K562 (cell line): ENCODE measurements around the gene CXCR2. TPM values are rescaled to one million over a fixed set of nuclear protein-coding genes. Genes with fewer than 3 reads are reported as not detected.

Experiments
- ATAC-seq: fragments of 200-7000 bp; cut with Tn5 transposase; 3 replicates; pipeline ENCODE4 v1.9.1; 2020; ENCODE audit warnings: moderate library complexity
- BruUV-seq: library from RNA; stranded (reverse); fragments of 400-500 nt; replicated peaks from 2 replicates; lab custom pipeline; 2021; lab: Mats Ljungman, UMichigan
- CTCF ChIA-PET: fragments of 300-600 bp; formaldehyde crosslinking; extraction: SDS; loops from one replicate; lab custom pipeline; 2021; ENCODE audit warnings: low intra/inter-chr PET ratio; lab: Yijun Ruan, JAX
- POLR2A ChIA-PET: fragments of 300-600, 350-650 bp; sonication (Branson Sonifier 250); formaldehyde crosslinking; extraction: SDS; loops from one replicate; lab custom pipeline; 2021; ENCODE audit warnings: antibody characterized with exemption, inconsistent platforms; lab: Yijun Ruan, JAX
- DNase-seq, 4 experiments: peaks; one replicate each; pipeline versions ENCODE4 v3.0.0 to v3.0.0-alpha.2; 2011 to 2018; ENCODE audit warnings: low spot score in 3 of 4, mixed read lengths in 3 of 4; ENCODE audit errors: extremely low read depth in 1 of 4
- FAIRE-seq: peaks from 2 replicates; lab custom pipeline; 2011; peaks lifted over from hg19 to GRCh38; lab: Jason Lieb, UNC
- H2AFZ ChIP-seq: 2 replicates; pipeline ENCODE4 v1.6.0; 2011; ENCODE audit warnings: low read depth, low read length, control low read depth, inconsistent platforms
- H3K27ac ChIP-seq: fragments of 200-600 bp; 3 replicates; pipeline ENCODE4 v1.8.0; 2011; ENCODE audit warnings: low read depth, mild to moderate bottlenecking, control low read depth, inconsistent platforms, low read length, moderate library complexity, mixed read lengths; ENCODE audit errors: extremely low read depth
- H3K27me3 ChIP-seq, 2 experiments: fragments of 300-600 bp in 1 of 2; 2 replicates in 1 of 2; 3 replicates in 1 of 2; pipeline versions ENCODE4 v1.6.0 to v1.8.0; 2011; ENCODE audit warnings: inconsistent platforms in 2 of 2, low read length in 2 of 2, mild to moderate bottlenecking in 1 of 2, mixed read lengths in 1 of 2, moderate library complexity in 1 of 2; ENCODE audit not compliant: control insufficient read depth in 2 of 2, insufficient read depth in 2 of 2
- H3K36me3 ChIP-seq: fragments of 300-600 bp; 3 replicates; pipeline ENCODE4 v1.8.0; 2011; ENCODE audit warnings: mild to moderate bottlenecking, low read length, inconsistent platforms; ENCODE audit not compliant: control insufficient read depth, insufficient read depth
- H3K4me1 ChIP-seq, 2 experiments: fragments of 200-600 bp in 1 of 2; replicated peaks in 1 of 2; 2 replicates in 1 of 2; 3 replicates in 1 of 2; pipeline versions ENCODE4 v1.5.1 to v1.8.0; 2011; ENCODE audit warnings: inconsistent platforms in 2 of 2, low read length in 2 of 2, mild to moderate bottlenecking in 1 of 2, mixed read lengths in 1 of 2, moderate library complexity in 1 of 2; ENCODE audit not compliant: control insufficient read depth in 2 of 2, insufficient read depth in 2 of 2
- H3K4me2 ChIP-seq: 2 replicates; pipeline ENCODE4 v1.6.1; 2011; ENCODE audit warnings: low read length, control low read depth, inconsistent platforms, mixed read lengths; ENCODE audit not compliant: insufficient read depth
- H3K4me3 ChIP-seq: fragments of 200-600 bp; sonication (generic), shearing (Covaris generic); 2 replicates; pipeline ENCODE4 v1.5.1; 2016; ENCODE audit warnings: control low read depth, inconsistent platforms
- H3K79me2 ChIP-seq: fragments of 200-600 bp; 3 replicates; pipeline ENCODE4 v1.8.0; 2011; ENCODE audit warnings: low read length, inconsistent platforms; ENCODE audit not compliant: control insufficient read depth, insufficient read depth
- H3K9ac ChIP-seq, 2 experiments: 2 replicates each; pipeline versions ENCODE4 v1.6.0 to v1.6.1; 2011; ENCODE audit warnings: low read depth in 2 of 2, low read length in 2 of 2, control low read depth in 1 of 2, inconsistent platforms in 1 of 2, mild to moderate bottlenecking in 1 of 2, mixed read lengths in 1 of 2; ENCODE audit not compliant: insufficient read depth in 1 of 2
- H3K9me1 ChIP-seq: one replicate; pipeline ENCODE4 v1.6.0; 2011; ENCODE audit warnings: inconsistent platforms, mild to moderate bottlenecking, low read length, moderate library complexity; ENCODE audit not compliant: control insufficient read depth, insufficient read depth
- H3K9me3 ChIP-seq: replicated peaks from 2 replicates; pipeline ENCODE4 v1.5.1; 2011; ENCODE audit warnings: low read depth, low read length, inconsistent platforms; ENCODE audit not compliant: control insufficient read depth, insufficient read depth
- H4K20me1 ChIP-seq: replicated peaks from 2 replicates; pipeline ENCODE4 v1.6.1; 2011; ENCODE audit warnings: low read length, inconsistent platforms, mixed read lengths; ENCODE audit not compliant: control insufficient read depth, insufficient read depth
- CREBBP ChIP-seq: IDR thresholded peaks from one replicate; pipeline ENCODE4 v1.6.1; 2012; ENCODE audit warnings: low read depth, mild to moderate bottlenecking, control low read depth, inconsistent platforms, low read length
- MECOM ChIP-seq: fragments of 250-450 bp; sonication (Bioruptor Pico); IDR thresholded peaks from 2 replicates; pipeline ENCODE4 v1.8.0; 2022; ENCODE audit warnings: inconsistent platforms
- ZNF143 ChIP-seq: sonication (generic); formaldehyde crosslinking; IDR thresholded peaks from 2 replicates; pipeline ENCODE4 v1.9.0; 2022; ENCODE audit warnings: mild to moderate bottlenecking, missing genetic modification reagents
- ZNF239 ChIP-seq: fragments of 250-450 bp; sonication (Bioruptor Pico); IDR thresholded peaks from 2 replicates; pipeline ENCODE4 v1.4.0; 2020; ENCODE audit warnings: mild to moderate bottlenecking
- WGBS: fragments of 100-300 bp; shearing (Covaris generic); methylation state at CpG from one replicate; pipeline ENCODE4 v1.1.6; 2016; ENCODE audit warnings: low coverage, mixed read lengths; ENCODE audit not compliant: insufficient coverage; ENCODE audit errors: missing lambda C conversion rate; 5-methylcytosine and 5-hydroxymethylcytosine counted together
- in situ Hi-C: fragments of 300-500 bp; cut with MboI; formaldehyde crosslinking; loops from 4 replicates; pipeline ENCODE4 v1.15.0; 2018; ENCODE audit warnings: inconsistent platforms, mixed read lengths
- intact Hi-C: fragments of 100-400 bp; cut with micrococcal nuclease; formaldehyde crosslinking; loops from 2 replicates; pipeline ENCODE4 v1.14.2; 2022
- polyA plus RNA-seq, 8 experiments: library from polyadenylated mRNA; depleted of rRNA in 4 of 8; stranded (reverse) in 5 of 8; unstranded in 3 of 8; fragments of >200 nt; fragmentation: Nextera tagmentation in 2 of 8; fragmentation: Illumina TruSeq in 1 of 8; extraction: Ambion mirVana in 2 of 8; extraction: Trizol in 1 of 8; gene quantifications; 2 replicates each; pipeline versions ENCODE4 v1.2.1 to v1.2.3, GENCODE V29; 2011 to 2014; ENCODE audit warnings: inconsistent platforms in 1 of 8, missing spikeins in 1 of 8
- total RNA-seq, 7 experiments: library from RNA; depleted of rRNA in 6 of 7; stranded (reverse); fragments of >200 nt in 6 of 7; fragmentation: Illumina TruSeq in 2 of 7; extraction: Trizol in 2 of 7; gene quantifications; 2 replicates each; pipeline versions ENCODE4 v1.2.1 to v1.2.3, GENCODE V29; 2011 to 2021; ENCODE audit warnings: low replicate concordance in 1 of 7
- TF ChIP-seq, protein P1 (sequence below): fragments of 450-650 bp; IDR thresholded peaks from one replicate; pipeline ENCODE4 v1.6.1; 2018; ENCODE audit warnings: mild to moderate bottlenecking, moderate library complexity; ENCODE audit not compliant: partially characterized antibody
- TF ChIP-seq, protein P2 (sequence below): fragments of 250-450 bp; sonication (Bioruptor Pico); IDR thresholded peaks from 2 replicates; pipeline ENCODE4 v1.4.0; 2020

The CXCR2 gene
- total and polyA plus RNA-seq, 9 of the 15 experiments (the other 6 are each of a cell fraction or from before 2014, with no cell fraction given) = not detected

DNA sequence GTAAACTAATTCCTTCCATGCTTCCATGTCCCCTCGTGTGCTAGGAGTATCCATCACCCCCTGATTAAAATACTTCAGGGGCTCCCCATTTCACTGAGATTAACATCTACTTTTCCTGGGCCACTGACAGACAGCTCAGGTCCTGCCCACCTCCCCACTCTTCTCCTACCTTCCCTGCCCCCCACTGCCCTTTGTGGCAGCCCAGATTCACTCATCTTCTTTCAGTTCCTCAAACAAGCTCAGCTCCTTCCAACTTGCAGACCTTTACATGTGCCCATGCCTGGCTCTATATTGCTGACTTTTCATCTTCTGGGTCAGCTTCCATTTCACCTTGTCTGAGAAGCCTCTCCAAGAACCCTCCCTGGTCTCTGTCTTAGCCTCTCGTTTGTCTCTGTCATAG lies 44.8 kb upstream of the CXCR2 start:
- Histone ChIP-seq H3K79me2 (no peaks in the 10 kb centered on the region), H3K27me3 (peaks cover 0 to 18% of the 10 kb centered on the region in 2 experiments; a peak in 1 of 5 replicates), H3K4me3 (no peak overlapping the region), H3K9me3 (no peaks in the 10 kb centered on the region), H3K4me2 (no peak overlapping the region), H3K9ac (no peak overlapping the region), H4K20me1 (no peaks in the 10 kb centered on the region), H2AFZ (no peak overlapping the region), H3K4me1 (no peaks in the 10 kb centered on the region), H3K36me3 (no peaks in the 10 kb centered on the region), H3K27ac (no peak overlapping the region), H3K9me1 (no peaks in the 10 kb centered on the region)
- WGBS = 0% methylated on average over 2 of the region's 2 CpGs
- ChIA-PET POLR2A (no interaction called here), CTCF (no interaction called here)
- intact Hi-C loops = no loop called here
- DNase-seq (no peak), ATAC-seq (no peak), FAIRE-seq (no peak)
- in situ Hi-C loops = no loop called here
- no TSS peak for BruUV-seq
- TF ChIP-seq, protein P1, sequence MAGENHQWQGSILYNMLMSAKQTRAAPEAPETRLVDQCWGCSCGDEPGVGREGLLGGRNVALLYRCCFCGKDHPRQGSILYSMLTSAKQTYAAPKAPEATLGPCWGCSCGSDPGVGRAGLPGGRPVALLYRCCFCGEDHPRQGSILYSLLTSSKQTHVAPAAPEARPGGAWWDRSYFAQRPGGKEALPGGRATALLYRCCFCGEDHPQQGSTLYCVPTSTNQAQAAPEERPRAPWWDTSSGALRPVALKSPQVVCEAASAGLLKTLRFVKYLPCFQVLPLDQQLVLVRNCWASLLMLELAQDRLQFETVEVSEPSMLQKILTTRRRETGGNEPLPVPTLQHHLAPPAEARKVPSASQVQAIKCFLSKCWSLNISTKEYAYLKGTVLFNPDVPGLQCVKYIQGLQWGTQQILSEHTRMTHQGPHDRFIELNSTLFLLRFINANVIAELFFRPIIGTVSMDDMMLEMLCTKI = no peak
- no peak for TF ChIP-seq ZNF143 (CRISPR knock-in tag)
- TF ChIP-seq ZNF239 (CRISPR knock-in tag) = peak; percentile 50; the same call in 1 of the 2 replicates
- no peak for TF ChIP-seq CREBBP
- TF ChIP-seq, protein P2, sequence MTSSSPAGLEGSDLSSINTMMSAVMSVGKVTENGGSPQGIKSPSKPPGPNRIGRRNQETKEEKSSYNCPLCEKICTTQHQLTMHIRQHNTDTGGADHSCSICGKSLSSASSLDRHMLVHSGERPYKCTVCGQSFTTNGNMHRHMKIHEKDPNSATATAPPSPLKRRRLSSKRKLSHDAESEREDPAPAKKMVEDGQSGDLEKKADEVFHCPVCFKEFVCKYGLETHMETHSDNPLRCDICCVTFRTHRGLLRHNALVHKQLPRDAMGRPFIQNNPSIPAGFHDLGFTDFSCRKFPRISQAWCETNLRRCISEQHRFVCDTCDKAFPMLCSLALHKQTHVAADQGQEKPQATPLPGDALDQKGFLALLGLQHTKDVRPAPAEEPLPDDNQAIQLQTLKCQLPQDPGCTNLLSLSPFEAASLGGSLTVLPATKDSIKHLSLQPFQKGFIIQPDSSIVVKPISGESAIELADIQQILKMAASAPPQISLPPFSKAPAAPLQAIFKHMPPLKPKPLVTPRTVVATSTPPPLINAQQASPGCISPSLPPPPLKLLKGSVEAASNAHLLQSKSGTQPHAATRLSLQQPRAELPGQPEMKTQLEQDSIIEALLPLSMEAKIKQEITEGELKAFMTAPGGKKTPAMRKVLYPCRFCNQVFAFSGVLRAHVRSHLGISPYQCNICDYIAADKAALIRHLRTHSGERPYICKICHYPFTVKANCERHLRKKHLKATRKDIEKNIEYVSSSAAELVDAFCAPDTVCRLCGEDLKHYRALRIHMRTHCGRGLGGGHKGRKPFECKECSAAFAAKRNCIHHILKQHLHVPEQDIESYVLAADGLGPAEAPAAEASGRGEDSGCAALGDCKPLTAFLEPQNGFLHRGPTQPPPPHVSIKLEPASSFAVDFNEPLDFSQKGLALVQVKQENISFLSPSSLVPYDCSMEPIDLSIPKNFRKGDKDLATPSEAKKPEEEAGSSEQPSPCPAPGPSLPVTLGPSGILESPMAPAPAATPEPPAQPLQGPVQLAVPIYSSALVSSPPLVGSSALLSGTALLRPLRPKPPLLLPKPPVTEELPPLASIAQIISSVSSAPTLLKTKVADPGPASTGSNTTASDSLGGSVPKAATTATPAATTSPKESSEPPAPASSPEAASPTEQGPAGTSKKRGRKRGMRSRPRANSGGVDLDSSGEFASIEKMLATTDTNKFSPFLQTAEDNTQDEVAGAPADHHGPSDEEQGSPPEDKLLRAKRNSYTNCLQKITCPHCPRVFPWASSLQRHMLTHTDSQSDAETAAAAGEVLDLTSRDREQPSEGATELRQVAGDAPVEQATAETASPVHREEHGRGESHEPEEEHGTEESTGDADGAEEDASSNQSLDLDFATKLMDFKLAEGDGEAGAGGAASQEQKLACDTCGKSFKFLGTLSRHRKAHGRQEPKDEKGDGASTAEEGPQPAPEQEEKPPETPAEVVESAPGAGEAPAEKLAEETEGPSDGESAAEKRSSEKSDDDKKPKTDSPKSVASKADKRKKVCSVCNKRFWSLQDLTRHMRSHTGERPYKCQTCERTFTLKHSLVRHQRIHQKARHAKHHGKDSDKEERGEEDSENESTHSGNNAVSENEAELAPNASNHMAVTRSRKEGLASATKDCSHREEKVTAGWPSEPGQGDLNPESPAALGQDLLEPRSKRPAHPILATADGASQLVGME (CRISPR knock-in tag) = no peak
- TF ChIP-seq MECOM (CRISPR knock-in tag) = no peak
